ENCODE results near the gene ERBB2. TPM values are rescaled to one million over a fixed set of nuclear protein-coding genes. Genes with fewer than 3 reads are reported as not detected.
"Not testable (repeated sequence)": the region's sequence is repeated elsewhere in the genome, so short reads cannot be mapped to it uniquely, and the experiment has no call there.

ERBB2 gene
- total RNA-seq, 1 donor from 2014 or later, result 23.1 TPM

DNA sequence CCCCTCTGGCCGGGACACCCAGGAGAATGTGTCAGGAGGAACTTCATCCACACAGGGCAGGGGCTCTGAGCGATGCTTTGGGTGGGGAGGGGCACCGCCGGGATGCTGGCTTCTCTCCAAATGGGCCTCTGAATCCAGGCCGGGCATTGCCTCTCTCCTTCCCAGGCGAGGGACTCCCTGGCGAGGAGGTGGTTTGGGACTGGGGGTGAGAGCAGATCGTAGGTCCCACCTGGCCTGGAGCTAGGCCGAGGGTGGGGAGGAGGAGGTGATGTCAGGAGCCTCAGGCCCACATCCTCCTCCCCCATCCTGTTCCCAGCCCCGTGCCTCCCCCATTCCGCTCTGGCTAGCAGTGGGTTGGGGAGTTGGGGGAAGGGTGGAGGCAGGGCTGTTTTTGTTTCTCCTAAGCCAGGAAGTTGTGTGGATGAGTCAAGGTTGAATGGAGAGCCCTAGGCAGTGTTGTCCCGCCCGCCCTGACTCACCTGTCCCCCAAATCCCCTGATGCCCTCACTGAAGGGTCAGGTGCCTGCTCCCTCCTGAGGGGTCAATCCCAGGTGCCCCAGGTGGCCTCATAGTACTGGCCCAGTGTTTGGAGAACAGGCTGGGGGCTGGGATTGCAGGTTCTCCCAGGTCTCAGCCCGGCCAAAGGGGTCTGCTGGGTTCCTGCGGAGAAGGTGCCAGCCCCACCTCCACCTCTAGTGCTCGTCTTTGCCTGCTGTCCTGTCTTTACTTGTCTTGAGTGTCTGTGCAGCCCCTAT, 40.7 kb downstream of the ERBB2 start:
- ATAC-seq, result no peak
- DNase-seq (ENCODE audit: low spot score), result no peak

DNA sequence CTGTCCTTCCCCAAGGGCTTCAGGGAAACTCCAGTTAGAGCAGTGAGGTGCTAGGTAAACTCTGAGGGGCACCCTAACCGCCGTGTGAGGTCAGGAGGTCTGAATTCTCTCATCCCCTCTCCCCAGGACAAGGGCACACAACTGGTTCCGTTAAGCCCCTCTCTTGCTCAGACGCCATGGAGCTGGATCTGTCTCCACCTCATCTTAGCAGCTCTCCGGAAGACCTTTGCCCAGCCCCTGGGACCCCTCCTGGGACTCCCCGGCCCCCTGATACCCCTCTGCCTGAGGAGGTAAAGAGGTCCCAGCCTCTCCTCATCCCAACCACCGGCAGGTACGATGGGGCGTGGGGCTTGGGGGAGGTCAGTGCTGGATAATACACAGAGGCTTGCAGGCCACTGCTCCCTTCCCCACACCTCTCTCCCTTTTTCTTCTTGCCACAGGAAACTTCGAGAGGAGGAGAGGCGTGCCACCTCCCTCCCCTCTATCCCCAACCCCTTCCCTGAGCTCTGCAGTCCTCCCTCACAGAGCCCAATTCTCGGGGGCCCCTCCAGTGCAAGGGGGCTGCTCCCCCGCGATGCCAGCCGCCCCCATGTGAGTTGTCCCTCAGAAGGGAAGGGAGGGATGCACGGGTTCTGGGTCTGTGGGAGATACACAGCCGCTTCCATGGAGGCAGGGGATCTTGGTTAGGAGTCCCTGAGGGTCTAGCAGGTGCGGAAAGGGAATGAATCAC, 42.4 kb downstream of the ERBB2 start:
- DNase-seq (ENCODE audit: low spot score) (no peak), ATAC-seq (no peak)

DNA sequence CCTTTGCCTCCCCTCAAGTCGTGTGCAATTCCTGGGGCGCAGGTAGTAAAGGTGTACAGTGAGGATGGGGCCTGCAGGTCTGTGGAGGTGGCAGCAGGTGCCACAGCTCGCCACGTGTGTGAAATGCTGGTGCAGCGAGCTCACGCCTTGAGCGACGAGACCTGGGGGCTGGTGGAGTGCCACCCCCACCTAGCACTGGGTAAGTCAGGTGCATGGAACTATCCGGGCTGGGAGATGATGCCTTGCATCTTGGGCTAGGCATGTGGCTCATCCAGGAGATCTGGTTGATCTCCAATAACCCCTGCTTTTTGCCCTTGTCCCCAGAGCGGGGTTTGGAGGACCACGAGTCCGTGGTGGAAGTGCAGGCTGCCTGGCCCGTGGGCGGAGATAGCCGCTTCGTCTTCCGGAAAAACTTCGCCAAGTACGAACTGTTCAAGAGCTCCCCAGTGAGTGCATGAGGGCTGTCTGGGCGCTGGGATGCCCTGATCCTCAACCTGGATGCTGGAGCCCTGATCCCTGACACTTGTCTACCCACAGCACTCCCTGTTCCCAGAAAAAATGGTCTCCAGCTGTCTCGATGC, 43.1 kb downstream of the ERBB2 start:
- DNase-seq (ENCODE audit: low spot score), result no peak
- no peak for ATAC-seq

DNA sequence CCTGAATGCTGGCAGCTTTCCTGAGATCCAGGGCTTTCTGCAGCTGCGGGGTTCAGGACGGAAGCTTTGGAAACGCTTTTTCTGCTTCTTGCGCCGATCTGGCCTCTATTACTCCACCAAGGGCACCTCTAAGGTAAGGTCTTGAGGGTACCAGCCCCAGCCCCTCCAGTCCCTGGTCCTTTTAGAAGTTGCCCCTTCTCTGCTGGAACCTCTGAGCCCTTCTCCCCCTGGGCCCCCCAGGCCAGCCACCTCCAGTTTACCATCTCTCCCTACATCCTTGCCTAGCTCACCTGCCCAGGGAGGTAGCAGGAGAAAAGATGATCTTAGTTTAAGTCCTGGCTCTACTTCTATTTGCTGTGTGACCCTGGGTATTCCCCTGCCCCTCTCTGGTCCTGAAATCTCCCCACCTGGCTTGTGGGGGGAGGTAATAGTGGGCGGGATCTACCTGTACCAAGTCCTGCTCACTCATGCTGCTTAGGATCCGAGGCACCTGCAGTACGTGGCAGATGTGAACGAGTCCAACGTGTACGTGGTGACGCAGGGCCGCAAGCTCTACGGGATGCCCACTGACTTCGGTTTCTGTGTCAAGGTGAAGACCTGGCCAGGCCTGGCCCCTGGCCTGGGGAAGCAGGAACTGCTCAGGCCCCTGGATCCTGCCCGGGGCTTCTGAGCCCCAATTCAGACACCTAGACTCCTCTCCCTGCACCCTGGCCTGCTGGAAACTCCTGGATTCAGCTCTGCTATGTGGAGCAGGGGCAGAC, 44.4 kb downstream of the ERBB2 start:
- DNase-seq (ENCODE audit: low spot score) (no peak), ATAC-seq (no peak)

DNA sequence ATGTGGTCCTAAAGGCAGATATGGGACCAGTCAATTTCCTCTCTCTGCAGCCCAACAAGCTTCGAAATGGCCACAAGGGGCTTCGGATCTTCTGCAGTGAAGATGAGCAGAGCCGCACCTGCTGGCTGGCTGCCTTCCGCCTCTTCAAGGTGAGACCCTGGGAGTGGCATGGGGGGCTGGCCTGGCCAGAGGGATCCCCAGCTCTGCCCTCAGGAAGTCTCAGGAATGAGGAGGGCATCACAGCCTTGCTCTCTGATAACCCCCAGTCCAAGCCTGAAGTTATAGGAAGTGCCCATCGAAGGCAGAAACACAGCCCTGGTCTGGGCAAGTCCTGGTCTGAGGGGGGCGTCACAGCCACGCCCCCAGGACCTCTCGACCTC, 45.0 kb downstream of the ERBB2 start:
- no peak for DNase-seq (ENCODE audit: low spot score)
- no peak for ATAC-seq

DNA sequence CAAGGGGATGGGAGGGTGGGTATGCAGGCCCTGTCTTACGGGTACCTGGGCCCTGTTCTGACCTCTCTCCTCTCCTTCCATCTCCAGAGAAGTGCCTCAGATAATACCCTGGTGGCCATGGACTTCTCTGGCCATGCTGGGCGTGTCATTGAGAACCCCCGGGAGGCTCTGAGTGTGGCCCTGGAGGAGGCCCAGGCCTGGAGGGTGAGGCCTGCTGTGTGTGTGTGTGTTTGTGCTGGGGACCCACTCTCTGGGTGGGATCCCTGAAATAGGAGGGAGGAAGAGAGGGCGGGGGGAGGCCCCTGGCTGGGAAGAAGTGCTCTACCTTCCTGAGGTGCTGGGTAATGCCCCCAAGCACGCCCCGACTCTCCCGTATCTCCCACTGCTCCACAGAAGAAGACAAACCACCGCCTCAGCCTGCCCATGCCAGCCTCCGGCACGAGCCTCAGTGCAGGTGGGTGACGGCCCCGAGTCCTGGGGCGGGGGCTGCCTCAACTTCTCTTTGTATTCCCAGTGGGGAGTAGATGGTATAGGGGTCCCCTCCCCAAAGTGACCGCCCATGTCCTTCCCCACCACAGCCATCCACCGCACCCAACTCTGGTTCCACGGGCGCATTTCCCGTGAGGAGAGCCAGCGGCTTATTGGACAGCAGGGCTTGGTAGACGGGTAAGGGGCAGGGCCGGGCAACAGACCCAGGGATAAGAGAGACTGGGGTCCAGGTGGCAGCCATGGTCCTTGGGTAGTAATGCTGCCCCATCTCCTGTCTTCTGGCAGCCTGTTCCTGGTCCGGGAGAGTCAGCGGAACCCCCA, 45.7 kb downstream of the ERBB2 start:
- DNase-seq (ENCODE audit: low spot score) (no peak), ATAC-seq (no peak)

DNA sequence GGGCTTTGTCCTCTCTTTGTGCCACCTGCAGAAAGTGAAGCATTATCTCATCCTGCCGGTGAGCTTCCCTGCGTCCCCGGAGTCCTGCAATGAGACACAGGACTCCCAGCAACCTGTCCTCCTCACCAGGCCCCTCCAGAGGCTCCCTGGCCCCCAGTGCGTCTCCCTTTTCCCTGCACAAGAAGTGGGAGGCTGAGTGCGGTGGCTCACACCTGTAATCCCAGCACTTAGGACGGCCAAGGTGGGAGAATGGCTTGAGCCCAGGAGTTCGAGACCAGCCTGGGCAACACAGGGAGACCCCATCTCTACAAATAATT, 46.2 kb downstream of the ERBB2 start:
- DNase-seq (ENCODE audit: low spot score) (no peak), ATAC-seq (no peak)

DNA sequence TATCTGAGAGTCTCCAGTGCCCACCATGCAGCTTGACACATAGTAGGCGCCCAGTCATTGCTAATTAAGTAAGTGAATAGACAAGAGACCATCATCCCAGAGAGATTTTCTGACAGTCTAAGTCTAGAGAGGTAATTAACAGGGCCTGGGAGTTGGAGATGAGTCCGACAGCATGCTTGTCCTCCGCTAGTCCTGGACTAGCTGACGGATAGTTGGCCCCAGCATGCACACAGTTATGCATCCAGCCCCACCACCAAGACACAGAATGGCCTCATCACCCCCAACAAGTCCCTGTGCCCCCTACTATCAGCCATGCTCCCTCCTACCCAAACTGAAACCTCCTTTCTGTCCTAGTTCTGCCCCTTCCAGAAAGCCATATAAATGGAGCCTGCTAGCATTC, 47.9 kb downstream of the ERBB2 start:
- DNase-seq (ENCODE audit: low spot score) (no peak), ATAC-seq (no peak)

DNA sequence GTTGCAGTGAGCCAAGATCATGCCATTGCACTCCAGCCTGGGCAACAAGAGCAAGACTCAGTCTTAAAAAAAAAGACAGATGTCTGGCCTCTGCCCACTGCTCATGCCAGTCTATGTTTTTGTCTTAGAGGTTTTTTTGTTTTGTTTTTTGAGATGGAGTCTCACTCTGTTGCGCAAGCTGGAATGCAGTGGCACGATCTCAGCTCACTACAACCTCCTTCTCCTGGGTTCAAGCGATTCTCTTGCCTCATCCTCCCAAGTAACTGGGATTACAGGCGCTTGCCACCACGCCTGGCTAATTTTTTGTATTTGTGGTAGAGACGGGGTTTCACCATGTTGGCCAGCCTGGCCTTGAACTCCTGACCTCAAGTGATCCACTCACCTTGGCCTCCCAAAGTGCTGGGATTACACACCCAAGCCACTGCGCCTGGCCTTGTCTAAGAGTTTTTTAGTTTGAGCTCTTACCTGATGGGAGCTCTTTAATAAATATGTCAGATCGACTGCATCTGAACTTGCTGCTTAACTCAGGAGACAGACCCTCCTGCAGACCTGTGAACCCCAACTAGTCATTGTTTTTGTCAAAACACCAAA, 48.7 kb downstream of the ERBB2 start:
- not testable (repeated sequence) for DNase-seq (ENCODE audit: low spot score); ATAC-seq

DNA sequence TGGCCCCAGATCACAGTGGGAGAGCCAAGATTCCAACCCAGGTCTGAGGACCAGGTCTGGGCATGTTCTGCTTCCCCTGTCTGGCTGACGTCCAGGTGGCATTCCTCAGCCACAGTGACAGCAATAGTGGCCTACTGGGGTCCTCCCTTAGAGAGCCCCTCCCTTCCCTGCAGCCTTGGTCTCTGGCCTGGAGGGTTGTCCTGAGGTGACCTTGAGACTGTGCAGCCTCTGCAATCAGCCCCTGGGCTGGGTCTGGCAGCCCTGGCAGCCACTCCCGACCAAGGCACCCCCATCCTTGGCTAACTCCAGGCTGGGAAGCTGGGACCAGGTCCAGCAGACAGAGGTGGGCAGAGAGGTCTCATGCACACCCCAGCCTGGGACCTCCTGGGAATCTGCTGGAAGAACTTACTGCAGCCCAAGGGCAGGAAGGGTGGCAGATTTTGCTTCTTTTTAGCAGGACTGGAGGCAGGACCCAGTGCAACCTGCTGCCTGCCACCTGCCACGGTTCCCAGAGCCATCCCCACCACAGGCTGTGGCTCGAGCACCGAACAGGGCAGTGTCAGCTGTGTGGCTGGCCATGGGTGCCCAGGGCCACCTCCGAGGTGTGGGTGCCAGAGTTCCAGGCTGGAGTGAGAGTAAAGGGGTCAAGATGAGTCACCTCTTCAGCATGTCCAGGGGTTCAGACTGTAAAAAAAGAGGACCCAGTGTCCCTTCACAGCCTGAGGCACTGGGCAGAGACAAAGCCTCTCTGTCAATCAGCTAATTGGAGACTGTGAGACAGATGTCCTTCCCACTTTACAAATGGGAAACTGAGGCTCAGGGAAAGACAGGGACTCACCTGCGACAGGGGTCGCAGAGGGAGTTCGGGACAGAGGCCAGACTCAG, 50.5 kb downstream of the ERBB2 start:
- DNase-seq (ENCODE audit: low spot score) (no peak), ATAC-seq (no peak)

DNA sequence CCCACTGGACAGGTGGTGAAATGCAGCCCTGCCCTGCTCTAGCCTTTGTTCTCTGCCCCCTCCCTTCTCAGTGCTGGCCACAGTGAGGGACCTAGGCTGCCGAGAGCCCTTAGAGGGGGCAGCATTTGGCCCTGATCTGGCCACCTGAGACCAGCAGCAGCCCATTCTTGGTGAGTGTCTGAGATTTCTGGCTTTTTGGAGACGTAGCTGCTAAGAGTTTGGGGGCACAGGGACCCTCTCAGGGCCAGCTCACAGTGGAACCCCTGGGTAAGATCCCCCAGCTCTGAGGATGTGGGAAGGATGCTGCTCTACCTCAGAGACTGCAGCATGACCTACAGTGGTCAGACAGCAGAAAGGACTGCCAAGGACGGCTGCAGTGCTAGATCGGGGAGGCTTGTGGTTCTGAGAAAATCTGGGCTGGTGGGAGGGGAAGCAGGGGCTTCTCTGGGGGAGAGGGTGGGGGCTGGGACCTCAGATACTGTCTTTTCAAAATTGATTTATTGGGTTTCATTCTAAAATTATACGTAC, 51.2 kb downstream of the ERBB2 start:
- ATAC-seq (no peak), DNase-seq (ENCODE audit: low spot score) (no peak)

DNA sequence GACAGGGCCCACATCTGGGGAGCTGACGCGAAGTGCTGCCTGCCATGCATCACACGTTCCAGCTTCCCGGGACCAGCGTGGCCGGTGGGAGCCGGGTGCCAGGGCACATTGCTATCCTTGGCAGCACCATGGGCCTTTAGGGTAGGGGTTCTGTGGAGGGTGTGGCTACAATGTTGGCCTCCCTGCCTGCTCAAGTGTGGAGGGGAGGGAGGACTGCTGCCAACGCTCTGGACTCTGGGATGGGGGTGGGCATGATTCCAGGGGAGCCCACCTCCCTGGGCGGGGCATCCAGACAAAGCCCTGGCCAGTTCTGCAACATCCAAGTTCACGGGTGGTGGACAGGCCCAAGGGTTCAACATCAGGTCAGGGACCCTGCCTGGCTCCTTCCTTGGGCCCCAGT, 51.8 kb downstream of the ERBB2 start:
- ATAC-seq, result no peak

DNA sequence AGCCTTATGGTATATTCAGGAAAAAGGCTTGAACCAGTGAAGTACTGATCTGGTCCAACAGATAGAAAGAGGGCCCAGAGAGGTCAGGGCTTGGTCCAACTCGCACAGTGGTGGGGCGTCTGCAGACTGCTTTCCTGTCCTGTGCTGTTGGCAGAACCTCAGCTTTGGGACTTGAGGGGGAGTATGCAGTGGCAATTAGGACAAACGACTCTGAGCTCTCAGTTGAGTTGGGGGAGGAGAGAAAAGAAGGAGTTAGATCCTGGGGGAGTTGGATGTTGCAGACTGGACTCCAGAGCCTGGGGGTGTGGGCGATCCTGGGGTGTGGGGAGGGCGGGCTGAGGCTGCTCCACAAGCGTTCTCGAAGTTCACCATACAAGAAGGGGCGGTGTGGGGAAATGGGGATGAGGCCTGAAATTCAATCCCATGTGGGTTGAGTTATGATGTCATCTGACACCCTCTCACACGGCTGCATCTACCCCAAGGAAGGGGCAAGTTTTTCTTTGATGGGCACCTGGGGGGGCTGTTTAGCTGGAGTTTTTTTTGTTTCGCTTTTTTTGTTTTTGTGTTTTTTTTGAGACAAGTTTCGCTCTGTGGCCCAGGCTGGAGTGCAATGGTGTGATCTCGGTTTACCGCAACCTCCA, 52.5 kb downstream of the ERBB2 start:
- DNase-seq (ENCODE audit: low spot score) (no peak), ATAC-seq (no peak)

More for the DNA sequence above, 51.8 kb downstream of the ERBB2 start:
- no peak for DNase-seq (ENCODE audit: low spot score)

DNA sequence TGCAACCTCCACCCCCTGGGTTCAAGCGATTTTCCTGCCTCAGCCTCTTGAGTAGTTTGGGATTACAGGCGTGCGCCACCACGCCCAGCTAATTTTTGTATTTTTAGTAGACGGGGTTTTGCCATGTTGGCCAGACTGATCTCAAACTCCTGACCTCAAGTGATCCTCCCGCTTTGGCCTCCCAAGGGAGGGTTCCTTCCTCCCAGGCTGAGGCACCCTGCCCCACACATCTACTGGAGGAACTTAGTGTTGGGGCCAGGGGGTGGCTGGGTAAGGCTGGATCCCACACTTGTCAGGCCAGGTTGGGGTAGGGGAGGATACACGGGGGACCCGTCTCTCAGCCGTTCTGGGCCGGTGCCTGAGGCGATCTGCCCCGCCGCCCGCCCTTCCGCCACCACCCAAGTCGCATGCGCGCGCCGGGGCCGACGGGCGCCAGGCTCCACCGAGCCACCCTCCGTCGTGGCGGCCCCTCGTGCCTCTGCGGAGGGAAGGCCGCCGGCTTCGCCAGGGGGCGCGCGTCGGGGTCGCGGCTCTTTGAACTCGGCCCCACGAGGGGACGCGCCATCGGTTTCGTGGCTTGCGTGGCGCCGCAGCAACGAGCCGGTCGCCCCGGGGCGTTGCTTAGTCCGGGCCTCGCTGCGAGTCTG, 53.8 kb downstream of the ERBB2 start:
- ATAC-seq (peak; percentile 62), DNase-seq (ENCODE audit: low spot score) (no peak)

DNA sequence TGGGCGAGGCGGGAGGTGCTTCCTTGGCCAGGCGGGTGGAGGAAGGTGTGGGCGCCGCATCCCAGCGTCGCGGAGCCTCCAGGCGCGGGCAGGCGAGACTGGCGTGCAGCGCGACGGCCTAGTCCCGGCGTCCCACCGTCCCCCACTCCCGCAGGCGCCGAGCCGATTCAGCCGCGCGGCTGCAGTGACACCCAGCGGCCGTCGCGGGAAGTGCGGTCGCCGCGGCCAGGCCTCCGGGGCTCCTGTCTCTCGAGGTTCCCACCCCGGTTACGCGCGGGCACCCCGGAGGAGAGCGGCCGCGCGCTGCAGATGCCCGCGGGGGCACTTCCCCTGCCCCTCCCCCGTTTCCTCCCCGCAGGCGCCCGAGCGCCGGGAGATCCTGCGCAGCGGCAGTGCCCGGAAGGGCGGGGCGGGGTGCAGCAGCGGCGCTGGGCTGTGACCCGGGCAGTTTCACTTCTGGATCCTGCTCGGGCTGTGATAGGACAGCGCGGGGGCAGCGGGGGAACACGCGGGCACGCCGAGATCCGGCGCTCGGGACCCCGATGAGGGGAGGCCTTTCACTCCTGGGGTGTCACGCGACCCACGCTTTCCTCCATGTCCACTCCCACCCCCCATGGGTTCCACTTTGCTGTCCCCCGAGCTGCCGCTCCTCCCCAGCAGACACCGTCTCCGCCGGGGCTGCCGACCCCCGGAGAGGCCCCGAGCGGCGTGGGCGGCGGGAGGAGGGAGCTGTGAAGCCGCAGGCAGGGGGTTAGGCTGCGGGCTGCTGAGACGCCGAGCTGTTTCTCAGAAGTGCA, 54.5 kb downstream of the ERBB2 start:
- ATAC-seq, result peak; percentile 92
- peak; percentile 96 for DNase-seq (ENCODE audit: low spot score)

DNA sequence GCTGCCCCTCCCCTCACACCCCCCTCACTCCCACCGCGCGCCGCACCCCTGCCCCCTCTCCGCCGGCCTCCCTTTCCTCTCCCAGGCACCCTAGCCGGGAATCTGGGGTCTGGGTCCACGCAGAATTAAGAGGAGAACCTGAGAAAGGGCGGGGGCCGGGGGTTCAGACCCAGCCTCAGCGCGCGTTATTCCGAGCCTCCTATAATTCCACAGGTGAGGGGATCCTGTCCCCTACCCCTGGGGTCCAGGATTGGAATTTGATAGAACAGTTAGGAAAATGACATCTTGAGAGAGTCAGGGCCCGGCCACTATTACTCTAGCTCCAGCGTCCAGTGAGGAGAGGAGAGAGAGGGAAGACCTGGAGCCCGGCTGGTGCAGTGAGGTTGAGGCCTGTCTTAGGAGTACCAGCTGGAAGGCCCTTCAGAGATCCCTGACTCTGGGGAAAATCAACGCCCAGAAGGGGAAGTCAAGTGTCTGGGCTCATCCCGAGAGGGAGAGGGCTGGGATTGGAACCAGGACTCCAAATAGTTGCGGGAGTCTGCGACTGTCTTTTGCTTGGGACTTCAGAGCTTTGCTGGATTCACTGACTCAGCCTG, 55.2 kb downstream of the ERBB2 start:
- no peak for DNase-seq (ENCODE audit: low spot score)
- no peak for ATAC-seq

All from left lobe of liver (tissue), 2 donors.